Thoracic aorta (tissue), 2 donors: ENCODE results near the gene C8A. TPM values are rescaled to one million over a fixed set of nuclear protein-coding genes. Genes with fewer than 3 reads are reported as not detected.

Experiments used
- ATAC-seq: fragments of 150-250 bp; one replicate; pipeline ENCODE4 v1.8.0; 2017; ENCODE audit warnings: low read depth; ENCODE audit not compliant: insufficient number of reproducible peaks, low FRiP score
- DNase-seq: peaks from one replicate; pipeline ENCODE4 v3.0.0-alpha.2; 2020; ENCODE audit warnings: low spot score
- H3K27ac ChIP-seq, 2 donors: fragments of 200-600 bp; sonication (generic); 1 replicate in 1 of 2; 2 replicates in 1 of 2; pipeline ENCODE4 v1.5.1; 2016; ENCODE audit warnings: mild to moderate bottlenecking in 2 of 2, moderate library complexity in 2 of 2
- H3K27me3 ChIP-seq: fragments of 200-600 bp; sonication (generic); replicated peaks from 2 replicates; pipeline ENCODE4 v1.6.0; 2016; ENCODE audit warnings: mild to moderate bottlenecking; ENCODE audit not compliant: insufficient read depth
- H3K36me3 ChIP-seq: fragments of 200-600 bp; sonication (generic); one replicate; pipeline ENCODE4 v1.5.1; 2016
- H3K4me1 ChIP-seq, 2 donors: fragments of 200-600 bp; sonication (generic); 1 replicate in 1 of 2; 2 replicates in 1 of 2; pipeline versions ENCODE4 v1.5.1 to v1.6.0; 2016; ENCODE audit warnings: low read depth in 2 of 2, mild to moderate bottlenecking in 1 of 2; ENCODE audit not compliant: control insufficient read depth in 1 of 2
- H3K4me3 ChIP-seq: fragments of 200-600 bp; sonication (generic); 2 replicates; pipeline ENCODE4 v1.5.1; 2016; ENCODE audit warnings: mild to moderate bottlenecking
- H3K9me3 ChIP-seq: fragments of 200-600 bp; sonication (generic); 2 replicates; pipeline ENCODE4 v1.5.1; 2016
- total RNA-seq, 2 donors: library from RNA; depleted of rRNA; stranded (reverse); fragments of >200 nt; gene quantifications; one replicate each; pipeline versions ENCODE4 v1.1.0 to v1.2.3, GENCODE V29; 2016
- TF ChIP-seq, protein P1 (sequence below): fragments of 200-600 bp; sonication (generic); IDR thresholded peaks from one replicate; pipeline ENCODE4 v1.5.1; 2019; ENCODE audit warnings: antibody characterized with exemption

C8A gene
- total RNA-seq, 2 donors from 2014 or later = not detected

GRCh38 chr1:56911098-56911938 lies 56.7 kb downstream of the C8A start:
- Histone ChIP-seq H3K27ac (no peak overlapping the region), H3K36me3 (no peaks in the 10 kb centered on the region), H3K4me3 (no peak overlapping the region), H3K4me1 (no peaks in the 10 kb centered on the region), H3K9me3 (no peaks in the 10 kb centered on the region), H3K27me3 (no peaks in the 10 kb centered on the region)
- ATAC-seq (no peak), DNase-seq (no peak)
- TF ChIP-seq, protein P1, sequence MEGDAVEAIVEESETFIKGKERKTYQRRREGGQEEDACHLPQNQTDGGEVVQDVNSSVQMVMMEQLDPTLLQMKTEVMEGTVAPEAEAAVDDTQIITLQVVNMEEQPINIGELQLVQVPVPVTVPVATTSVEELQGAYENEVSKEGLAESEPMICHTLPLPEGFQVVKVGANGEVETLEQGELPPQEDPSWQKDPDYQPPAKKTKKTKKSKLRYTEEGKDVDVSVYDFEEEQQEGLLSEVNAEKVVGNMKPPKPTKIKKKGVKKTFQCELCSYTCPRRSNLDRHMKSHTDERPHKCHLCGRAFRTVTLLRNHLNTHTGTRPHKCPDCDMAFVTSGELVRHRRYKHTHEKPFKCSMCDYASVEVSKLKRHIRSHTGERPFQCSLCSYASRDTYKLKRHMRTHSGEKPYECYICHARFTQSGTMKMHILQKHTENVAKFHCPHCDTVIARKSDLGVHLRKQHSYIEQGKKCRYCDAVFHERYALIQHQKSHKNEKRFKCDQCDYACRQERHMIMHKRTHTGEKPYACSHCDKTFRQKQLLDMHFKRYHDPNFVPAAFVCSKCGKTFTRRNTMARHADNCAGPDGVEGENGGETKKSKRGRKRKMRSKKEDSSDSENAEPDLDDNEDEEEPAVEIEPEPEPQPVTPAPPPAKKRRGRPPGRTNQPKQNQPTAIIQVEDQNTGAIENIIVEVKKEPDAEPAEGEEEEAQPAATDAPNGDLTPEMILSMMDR = no peak

DNA sequence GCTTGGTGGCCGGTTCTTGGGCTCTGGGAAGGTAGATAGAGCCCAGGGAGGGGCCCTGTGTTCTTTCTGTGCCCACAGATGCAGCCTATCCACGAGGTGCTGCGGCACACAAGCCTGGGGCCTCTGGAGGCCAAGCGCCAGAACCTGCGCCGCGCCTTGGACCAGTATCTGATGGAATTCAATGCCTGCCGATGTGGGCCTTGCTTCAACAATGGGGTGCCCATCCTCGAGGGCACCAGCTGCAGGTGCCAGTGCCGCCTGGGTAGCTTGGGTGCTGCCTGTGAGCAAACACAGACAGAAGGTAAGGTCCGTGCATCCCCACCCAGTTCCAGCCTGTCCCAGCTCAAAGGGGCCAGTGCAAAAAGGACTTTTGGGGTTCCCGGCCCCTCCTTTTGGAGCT lies 57.7 kb downstream of the C8A start:
- H3K36me3 ChIP-seq = no peaks in the 10 kb centered on the region
- H3K9me3 ChIP-seq = no peaks in the 10 kb centered on the region
- no peak overlapping the region for H3K4me3 ChIP-seq
- no peak overlapping the region for H3K27ac ChIP-seq
- ATAC-seq (no peak), DNase-seq (no peak)
- H3K27me3 ChIP-seq = no peaks in the 10 kb centered on the region
- no peaks in the 10 kb centered on the region for H3K4me1 ChIP-seq
- TF ChIP-seq, protein P1 = no peak

DNA sequence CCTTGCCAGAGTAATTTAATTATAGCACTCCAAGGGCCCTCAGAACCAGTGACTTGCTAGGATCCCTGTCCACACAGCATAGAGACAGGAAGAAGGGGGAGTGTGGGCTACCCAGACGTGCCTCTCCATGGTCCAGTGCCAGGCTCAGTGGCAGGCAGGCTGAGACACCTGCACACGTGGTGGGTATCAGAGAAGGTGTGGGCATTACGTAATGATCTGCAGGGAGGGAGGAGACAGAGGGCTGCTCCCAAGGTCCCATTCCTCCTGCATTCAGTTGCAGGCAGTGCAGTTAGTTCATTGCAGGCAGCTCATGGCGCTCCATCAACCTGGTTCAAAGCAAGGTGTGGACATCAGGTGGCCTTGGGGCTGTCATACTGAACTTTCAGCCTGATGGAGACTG lies 61.4 kb downstream of the C8A start:
- TF ChIP-seq, protein P1 = no peak
- no peak overlapping the region for H3K4me3 ChIP-seq
- no peak overlapping the region for H3K27ac ChIP-seq
- DNase-seq (no peak), ATAC-seq (no peak)
- H3K4me1 ChIP-seq = no peaks in the 10 kb centered on the region
- H3K36me3 ChIP-seq = no peaks in the 10 kb centered on the region
- no peaks in the 10 kb centered on the region for H3K27me3 ChIP-seq
- no peaks in the 10 kb centered on the region for H3K9me3 ChIP-seq

DNA sequence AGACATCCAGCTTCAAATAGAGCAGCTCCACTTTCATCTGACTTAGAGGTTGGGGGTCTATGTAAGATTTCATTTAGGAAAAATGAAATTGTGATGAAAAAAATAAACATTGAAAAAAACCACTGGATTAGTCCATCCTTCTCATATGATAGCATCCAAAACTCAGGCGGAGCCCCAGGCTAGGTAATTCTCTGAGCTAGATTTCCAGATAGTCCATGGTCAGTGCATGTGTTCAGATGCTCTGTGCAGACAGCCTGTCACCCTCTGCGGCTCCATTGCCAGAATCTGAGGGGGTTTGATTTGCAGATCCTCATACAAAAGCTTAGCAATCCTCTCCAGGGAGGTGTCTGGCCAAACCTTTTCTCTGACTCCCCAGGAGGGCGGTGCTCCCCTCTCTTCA lies 62.0 kb downstream of the C8A start:
- H3K36me3 ChIP-seq = no peaks in the 10 kb centered on the region
- TF ChIP-seq, protein P1 = no peak
- no peaks in the 10 kb centered on the region for H3K9me3 ChIP-seq
- no peaks in the 10 kb centered on the region for H3K27me3 ChIP-seq
- no peak overlapping the region for H3K4me3 ChIP-seq
- H3K27ac ChIP-seq = no peak overlapping the region
- DNase-seq = no peak
- H3K4me1 ChIP-seq = no peaks in the 10 kb centered on the region
- no peak for ATAC-seq

DNA sequence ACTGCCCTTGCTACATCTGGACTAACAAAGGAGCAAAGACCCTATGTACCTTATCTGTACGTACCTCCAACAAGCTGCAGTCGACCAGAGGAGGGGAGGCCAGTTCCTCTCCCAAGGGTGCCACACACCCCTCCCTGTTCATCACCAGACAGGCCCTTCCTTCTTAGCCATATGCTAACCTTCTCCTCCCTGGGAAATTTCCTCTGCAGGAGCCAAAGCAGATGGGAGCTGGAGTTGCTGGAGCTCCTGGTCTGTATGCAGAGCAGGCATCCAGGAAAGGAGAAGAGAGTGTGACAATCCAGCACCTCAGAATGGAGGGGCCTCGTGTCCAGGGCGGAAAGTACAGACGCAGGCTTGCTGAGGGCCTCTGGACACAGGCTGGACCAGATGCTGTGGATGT lies 62.8 kb downstream of the C8A start:
- ATAC-seq (no peak), DNase-seq (no peak)
- Histone ChIP-seq H3K4me1 (no peaks in the 10 kb centered on the region), H3K4me3 (no peak overlapping the region), H3K27me3 (no peaks in the 10 kb centered on the region), H3K27ac (no peak overlapping the region), H3K9me3 (no peaks in the 10 kb centered on the region), H3K36me3 (no peaks in the 10 kb centered on the region)
- TF ChIP-seq, protein P1 = no peak
